HFFc6 (cell line): ENCODE results near the gene BGLAP. TPM values are rescaled to one million over a fixed set of nuclear protein-coding genes. Genes with fewer than 3 reads are reported as not detected.
"Not testable (repeated sequence)": the region's sequence is repeated elsewhere in the genome, so short reads cannot be mapped to it uniquely, and the experiment has no call there.

Experiments used
- DNase-seq: peaks from one replicate; pipeline ENCODE4 v3.0.0-alpha.2; 2018
- H3K27ac Mint-ChIP-seq: 2 replicates; pipeline ENCODE4 v1.8.0; 2020; ENCODE audit warnings: mild to moderate bottlenecking, mixed read lengths
- H3K27me3 Mint-ChIP-seq: 2 replicates; pipeline ENCODE4 v1.8.0; 2021; ENCODE audit warnings: mild to moderate bottlenecking, moderate library complexity, mixed read lengths; ENCODE audit not compliant: insufficient read depth
- H3K36me3 Mint-ChIP-seq: 2 replicates; pipeline ENCODE4 v1.8.0; 2021; ENCODE audit warnings: low read depth, mixed read lengths
- H3K4me1 Mint-ChIP-seq: 2 replicates; pipeline ENCODE4 v1.8.0; 2020; ENCODE audit warnings: low read depth, mixed read lengths
- H3K4me3 Mint-ChIP-seq: 2 replicates; pipeline ENCODE4 v1.8.0; 2020; ENCODE audit warnings: mild to moderate bottlenecking, moderate library complexity, mixed read lengths
- H3K9me3 Mint-ChIP-seq: 2 replicates; pipeline ENCODE4 v1.8.0; 2020; ENCODE audit warnings: mild to moderate bottlenecking, mixed read lengths
- total RNA-seq, 6 experiments: library from RNA; stranded (reverse); fragmentation: NEBNext Ultra II Directional; extraction: Animal tissue kit (Norgen Biotek cat#: 25700); gene quantifications; 2 replicates in 1 of 6; 3 replicates in 5 of 6; pipeline ENCODE4 v1.2.3, GENCODE V29; 2021
- TF ChIP-seq, protein P1 (sequence below): fragments of 200-600 bp; sonication (generic); IDR thresholded peaks from 2 replicates; pipeline ENCODE4 v1.5.0; 2021; ENCODE audit warnings: antibody characterized with exemption, mild to moderate bottlenecking

The BGLAP gene
- total RNA-seq, 6 experiments from 2014 or later, result 0.40 to 0.62 TPM; not detected in 4

DNA sequence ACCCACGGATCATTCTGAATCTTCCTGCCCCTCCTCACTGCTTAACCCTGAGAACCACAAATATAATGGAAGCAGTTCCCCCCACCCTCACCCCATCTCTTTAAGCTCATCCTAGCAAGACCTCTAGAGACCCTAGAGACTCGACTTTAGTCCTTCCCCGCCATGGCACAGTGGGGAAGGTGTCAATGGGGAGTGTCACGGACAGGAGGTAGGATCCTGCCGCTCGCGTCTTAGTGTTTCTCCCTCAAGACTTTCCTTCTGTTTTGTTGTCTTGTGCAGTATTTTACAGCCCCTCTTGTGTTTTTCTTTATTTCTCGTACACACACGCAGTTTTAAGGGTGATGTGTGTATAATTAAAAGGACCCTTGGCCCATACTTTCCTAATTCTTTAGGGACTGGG, 29.9 kb upstream of the BGLAP start:
- H3K4me1 Mint-ChIP-seq, result peaks cover 17% of the 10 kb centered on the region

DNA sequence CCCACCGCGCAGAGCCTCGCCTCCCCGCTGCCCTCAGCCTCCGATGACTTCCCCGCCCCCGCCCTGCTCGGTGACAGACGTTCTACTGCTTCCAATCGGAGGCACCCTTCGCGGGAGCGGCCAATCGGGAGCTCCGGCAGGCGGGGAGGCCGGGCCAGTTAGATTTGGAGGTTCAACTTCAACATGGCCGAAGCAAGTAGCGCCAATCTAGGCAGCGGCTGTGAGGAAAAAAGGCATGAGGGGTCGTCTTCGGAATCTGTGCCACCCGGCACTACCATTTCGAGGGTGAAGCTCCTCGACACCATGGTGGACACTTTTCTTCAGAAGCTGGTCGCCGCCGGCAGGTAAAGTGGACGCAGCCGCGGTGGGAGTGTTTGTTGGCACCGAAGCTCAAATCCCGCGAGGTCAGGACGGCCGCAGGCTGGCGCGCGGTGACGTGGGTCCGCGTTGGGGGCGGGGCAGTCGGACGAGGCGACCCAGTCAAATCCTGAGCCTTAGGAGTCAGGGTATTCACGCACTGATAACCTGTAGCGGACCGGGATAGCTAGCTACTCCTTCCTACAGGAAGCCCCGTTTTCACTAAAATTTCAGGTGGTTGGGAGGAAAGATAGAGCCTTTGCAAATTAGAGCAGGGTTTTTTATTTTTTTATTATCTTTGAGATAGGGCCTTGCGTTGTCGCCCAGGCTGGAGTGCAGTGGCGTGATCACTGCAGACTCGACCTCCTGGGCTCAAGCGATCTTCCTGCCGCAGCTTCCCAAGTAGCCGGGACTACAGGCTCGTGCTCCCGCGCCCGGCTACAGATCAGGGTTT, 28.9 kb upstream of the BGLAP start, which contains the start of gene PMF1:
Gene PMF1, plus strand, starts transcription at position 175 of the 811 bp plus-strand sequence. Its CDS starts 9 bp downstream, at position 184.
- peaks cover 40% of the 10 kb centered on the region for H3K36me3 Mint-ChIP-seq

More for the DNA sequence above, 29.9 kb upstream of the BGLAP start:
- TF ChIP-seq, protein P1, sequence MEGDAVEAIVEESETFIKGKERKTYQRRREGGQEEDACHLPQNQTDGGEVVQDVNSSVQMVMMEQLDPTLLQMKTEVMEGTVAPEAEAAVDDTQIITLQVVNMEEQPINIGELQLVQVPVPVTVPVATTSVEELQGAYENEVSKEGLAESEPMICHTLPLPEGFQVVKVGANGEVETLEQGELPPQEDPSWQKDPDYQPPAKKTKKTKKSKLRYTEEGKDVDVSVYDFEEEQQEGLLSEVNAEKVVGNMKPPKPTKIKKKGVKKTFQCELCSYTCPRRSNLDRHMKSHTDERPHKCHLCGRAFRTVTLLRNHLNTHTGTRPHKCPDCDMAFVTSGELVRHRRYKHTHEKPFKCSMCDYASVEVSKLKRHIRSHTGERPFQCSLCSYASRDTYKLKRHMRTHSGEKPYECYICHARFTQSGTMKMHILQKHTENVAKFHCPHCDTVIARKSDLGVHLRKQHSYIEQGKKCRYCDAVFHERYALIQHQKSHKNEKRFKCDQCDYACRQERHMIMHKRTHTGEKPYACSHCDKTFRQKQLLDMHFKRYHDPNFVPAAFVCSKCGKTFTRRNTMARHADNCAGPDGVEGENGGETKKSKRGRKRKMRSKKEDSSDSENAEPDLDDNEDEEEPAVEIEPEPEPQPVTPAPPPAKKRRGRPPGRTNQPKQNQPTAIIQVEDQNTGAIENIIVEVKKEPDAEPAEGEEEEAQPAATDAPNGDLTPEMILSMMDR, result no peak
- Mint-ChIP-seq H3K9me3 (no peaks in the 10 kb centered on the region), H3K27ac (peak overlapping the region; percentile 99), H3K4me3 (peak overlapping the region; percentile 97), H3K36me3 (peaks cover 40% of the 10 kb centered on the region), H3K27me3 (peaks cover 6% of the 10 kb centered on the region)
- no peak for DNase-seq

DNA sequence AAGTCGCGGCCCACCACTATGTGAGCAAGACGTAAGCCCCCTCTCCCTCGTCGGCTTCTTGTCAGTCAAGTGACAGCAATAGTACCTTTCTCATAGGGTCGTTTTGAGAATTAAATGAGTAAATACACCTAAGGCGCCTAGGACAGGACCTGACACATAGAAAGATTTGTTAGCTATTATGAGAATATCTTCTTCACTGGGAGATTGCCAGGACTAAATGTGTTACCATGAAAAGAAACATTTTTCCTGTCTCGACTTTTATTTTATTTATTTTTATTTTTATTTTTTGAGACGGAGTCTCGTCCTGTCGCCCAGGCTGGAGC, 28.4 kb upstream of the BGLAP start:
- H3K4me3 Mint-ChIP-seq, result peak overlapping the region; percentile 97
- TF ChIP-seq, protein P1, result no peak

More for the DNA sequence above, 28.9 kb upstream of the BGLAP start, which contains the start of gene PMF1:
- Mint-ChIP-seq H3K9me3 (no peaks in the 10 kb centered on the region), H3K27ac (peak within 1 kb of the TSS; percentile 99), H3K27me3 (peaks cover 6% of the 10 kb centered on the region), H3K4me1 (peaks cover 25% of the 10 kb centered on the region), H3K4me3 (peak within 1 kb of the TSS; percentile 97)
- peak; percentile 94 for DNase-seq
- TF ChIP-seq, protein P1, result no peak

DNA sequence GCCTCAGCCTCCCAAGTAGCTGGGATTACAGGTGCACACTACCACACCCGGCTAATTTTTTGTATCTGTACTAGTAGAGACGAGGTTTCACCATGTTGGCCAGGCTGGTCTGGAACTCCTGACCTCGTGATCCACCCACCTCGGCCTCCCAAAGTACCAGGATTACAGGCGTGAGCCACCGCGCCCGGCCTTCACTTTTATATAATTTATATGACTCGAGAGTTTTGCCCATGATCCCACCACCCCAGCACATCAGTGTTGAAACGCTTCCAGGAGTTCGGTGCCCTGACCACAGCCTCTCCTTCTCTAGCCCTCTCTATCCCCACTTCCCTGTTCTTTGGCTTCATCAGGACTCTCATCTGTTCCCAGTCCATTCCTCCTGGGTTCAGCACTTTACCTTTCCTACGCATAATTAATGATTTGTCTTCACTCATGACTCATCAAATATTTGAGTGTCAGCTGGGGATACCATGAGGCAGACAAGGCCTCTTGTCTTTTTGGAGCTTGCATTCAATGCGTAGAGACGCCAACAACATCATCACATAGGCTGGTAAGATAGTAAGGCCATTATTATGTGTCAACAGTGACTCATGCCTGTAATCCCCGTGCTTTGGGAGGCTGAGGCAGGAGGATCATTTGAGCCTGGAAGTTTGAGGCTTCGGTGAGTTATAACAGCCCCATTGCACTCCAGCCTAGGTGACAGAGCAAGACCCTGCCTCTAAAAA, 27.8 kb upstream of the BGLAP start:
- Mint-ChIP-seq H3K27me3 (peaks cover 6% of the 10 kb centered on the region), H3K27ac (peak overlapping the region; percentile 86), H3K9me3 (no peaks in the 10 kb centered on the region), H3K36me3 (peaks cover 32% of the 10 kb centered on the region), H3K4me1 (peaks cover 29% of the 10 kb centered on the region), H3K4me3 (peak overlapping the region; percentile 97)
- DNase-seq, result peak; percentile 20
- TF ChIP-seq, protein P1, result no peak

More for the DNA sequence above, 28.4 kb upstream of the BGLAP start:
- Mint-ChIP-seq H3K27ac (peak overlapping the region; percentile 99), H3K27me3 (peaks cover 6% of the 10 kb centered on the region), H3K4me1 (peaks cover 29% of the 10 kb centered on the region), H3K36me3 (peaks cover 37% of the 10 kb centered on the region), H3K9me3 (no peaks in the 10 kb centered on the region)
- no peak for DNase-seq

DNA sequence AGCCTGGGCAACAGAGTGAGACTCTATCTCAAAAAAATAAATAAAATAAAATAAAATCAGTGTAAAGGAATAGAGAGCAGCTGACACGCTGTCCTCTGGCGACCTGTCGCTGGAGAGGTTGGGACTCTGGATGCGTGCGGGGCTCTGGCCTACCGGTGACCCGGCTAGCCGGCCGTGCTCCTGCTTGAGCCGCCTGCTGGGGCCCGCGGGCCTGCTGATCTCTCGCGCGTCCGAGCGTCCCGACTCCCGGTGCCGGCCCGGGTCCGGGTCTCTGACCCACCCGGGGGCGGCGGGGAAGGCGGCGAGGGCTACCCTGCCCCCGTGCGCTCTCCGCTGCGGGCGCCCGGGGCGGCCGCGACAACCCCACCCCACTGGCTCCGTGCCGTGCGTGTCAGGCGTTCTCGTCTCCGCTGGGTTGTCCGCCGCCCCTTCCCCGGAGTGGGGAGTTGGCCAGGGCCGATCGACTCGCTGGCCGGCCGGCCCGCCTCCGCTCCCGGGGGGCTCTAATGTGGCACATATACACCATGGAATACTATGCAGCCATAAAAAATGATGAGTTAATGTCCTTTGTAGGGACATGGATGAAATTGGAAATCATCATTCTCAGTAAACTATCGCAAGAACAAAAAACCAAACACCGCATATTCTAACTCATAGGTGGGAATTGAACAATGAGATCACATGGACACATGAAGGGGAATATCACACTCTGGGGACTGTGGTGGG, 25.5 kb upstream of the BGLAP start:
- H3K27ac Mint-ChIP-seq, H3K9me3 Mint-ChIP-seq, H3K4me3 Mint-ChIP-seq, H3K27me3 Mint-ChIP-seq, DNase-seq: not testable (repeated sequence)
- H3K4me1 Mint-ChIP-seq, result peaks cover 29% of the 10 kb centered on the region
- peaks cover 17% of the 10 kb centered on the region for H3K36me3 Mint-ChIP-seq
